Fibroblast of lung (primary cell): Measurements from ENCODE around the gene EXOC1L. TPM values are rescaled to one million over a fixed set of nuclear protein-coding genes. Genes with fewer than 3 reads are reported as not detected.

Source experiments
- DNase-seq, 2 donors: peaks; one replicate each; pipeline versions ENCODE4 v3.0.0 to v3.0.0-alpha.2; 2010; ENCODE audit warnings: low read depth in 2 of 2
- H2AFZ ChIP-seq: 2 replicates; pipeline ENCODE4 v1.5.1; 2012; ENCODE audit warnings: low read length, control low read depth, inconsistent platforms
- H3K27ac ChIP-seq: 2 replicates; pipeline ENCODE4 v1.5.1; 2011; ENCODE audit warnings: low read length, control low read depth; ENCODE audit not compliant: insufficient read depth
- H3K27me3 ChIP-seq: 2 replicates; pipeline ENCODE4 v1.5.1; 2011; ENCODE audit warnings: mild to moderate bottlenecking, low read length; ENCODE audit not compliant: control insufficient read depth, insufficient read depth
- H3K36me3 ChIP-seq: 2 replicates; pipeline ENCODE4 v1.5.1; 2011; ENCODE audit warnings: low read length; ENCODE audit not compliant: control insufficient read depth, insufficient read depth
- H3K4me1 ChIP-seq: 2 replicates; pipeline ENCODE4 v1.5.1; 2011; ENCODE audit warnings: low read length; ENCODE audit not compliant: control insufficient read depth, insufficient read depth; ENCODE audit errors: extremely low read depth
- H3K4me2 ChIP-seq: 2 replicates; pipeline ENCODE4 v1.5.1; 2011; ENCODE audit warnings: low read length, control low read depth; ENCODE audit not compliant: insufficient read depth; ENCODE audit errors: extremely low read depth
- H3K4me3 ChIP-seq, 4 experiments: fragments of 200-600 bp in 1 of 4; sonication (generic) in 1 of 4; replicated peaks in 1 of 4; 2 replicates each; pipeline ENCODE4 v1.5.1; 2011 to 2016; ENCODE audit warnings: low read length in 4 of 4, low read depth in 3 of 4, mild to moderate bottlenecking in 3 of 4, control low read depth in 2 of 4, inconsistent platforms in 1 of 4, mixed read lengths in 1 of 4; ENCODE audit not compliant: insufficient read depth in 1 of 4; ENCODE audit errors: control extremely low read depth in 1 of 4
- H3K79me2 ChIP-seq: 2 replicates; pipeline ENCODE4 v1.5.1; 2012; ENCODE audit warnings: mild to moderate bottlenecking, low read length, inconsistent platforms; ENCODE audit not compliant: control insufficient read depth, insufficient read depth
- H3K9ac ChIP-seq: 2 replicates; pipeline ENCODE4 v1.5.1; 2011; ENCODE audit warnings: mild to moderate bottlenecking, low read length, control low read depth; ENCODE audit not compliant: insufficient read depth
- H3K9me3 ChIP-seq: 2 replicates; pipeline ENCODE4 v1.5.1; 2012; ENCODE audit warnings: low read depth, low read length; ENCODE audit not compliant: control insufficient read depth, insufficient read depth
- H4K20me1 ChIP-seq: 2 replicates; pipeline ENCODE4 v1.5.1; 2011; ENCODE audit warnings: low read length; ENCODE audit not compliant: control insufficient read depth, insufficient read depth; ENCODE audit errors: extremely low read depth
- EZH2 ChIP-seq: IDR thresholded peaks from 2 replicates; pipeline ENCODE4 v1.5.1; 2012; ENCODE audit warnings: low read length, control low read depth, mild to moderate bottlenecking; ENCODE audit errors: missing control alignments
- polyA plus RNA-seq, 2 donors: library from polyadenylated mRNA; depleted of rRNA in 1 of 2; stranded (reverse) in 1 of 2; unstranded in 1 of 2; fragments of >200 nt; gene quantifications; 2 replicates each; pipeline ENCODE4 v1.2.1, GENCODE V29; 2011 to 2012; ENCODE audit warnings: missing spikeins in 1 of 2
- total RNA-seq: library from RNA; depleted of rRNA; stranded (reverse); fragments of >200 nt; gene quantifications from 2 replicates; pipeline ENCODE4 v1.2.1, GENCODE V29; 2014
- TF ChIP-seq, protein P1 (sequence below), 2 donors: IDR thresholded peaks in 1 of 2; conservative IDR thresholded peaks in 1 of 2; 1 replicate in 1 of 2; 2 replicates in 1 of 2; pipeline ENCODE4 v1.5.1; 2011 to 2012; ENCODE audit warnings: low read length in 2 of 2, control low read depth in 1 of 2, inconsistent platforms in 1 of 2, low read depth in 1 of 2, mild to moderate bottlenecking in 1 of 2

The EXOC1L gene
- total and polyA plus RNA-seq, 2 donors (not counting 1 experiment from before 2014, with no cell fraction given), result not detected

DNA sequence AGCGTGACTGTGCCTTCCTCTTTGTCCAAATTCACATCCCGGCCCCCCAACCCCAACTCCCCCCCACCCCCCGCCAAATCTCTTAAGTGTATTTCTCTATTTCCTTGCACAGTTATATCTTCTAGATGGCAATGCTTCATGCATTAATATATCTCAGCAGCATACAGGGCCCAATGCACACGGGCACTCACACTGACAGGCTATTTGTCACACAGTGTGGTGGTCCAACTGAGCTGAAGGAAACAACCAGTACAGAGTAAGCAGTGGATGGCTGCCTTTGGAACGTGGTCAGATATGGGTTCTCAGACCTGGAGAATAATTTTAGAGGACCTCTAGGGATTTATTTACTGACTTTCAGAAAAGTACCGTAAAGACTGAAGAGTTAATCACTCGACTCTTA is 34.5 kb downstream of the EXOC1L start:
- H3K4me3 ChIP-seq, result peak overlapping the region; percentile 93 to 98 (median 94)
- peaks cover 3% of the 10 kb centered on the region for H3K27me3 ChIP-seq
- H3K27ac ChIP-seq, result peak overlapping the region; percentile 95
- H3K9ac ChIP-seq, result peak overlapping the region; percentile 93
- H3K79me2 ChIP-seq, result peaks cover 32% of the 10 kb centered on the region
- DNase-seq, result no peak
- H3K4me1 ChIP-seq, result no peaks in the 10 kb centered on the region
- no peaks in the 10 kb centered on the region for H3K9me3 ChIP-seq
- H3K4me2 ChIP-seq, result peak overlapping the region; percentile 71
- no peaks in the 10 kb centered on the region for H3K36me3 ChIP-seq
- H4K20me1 ChIP-seq, result no peaks in the 10 kb centered on the region
- TF ChIP-seq, protein P1, sequence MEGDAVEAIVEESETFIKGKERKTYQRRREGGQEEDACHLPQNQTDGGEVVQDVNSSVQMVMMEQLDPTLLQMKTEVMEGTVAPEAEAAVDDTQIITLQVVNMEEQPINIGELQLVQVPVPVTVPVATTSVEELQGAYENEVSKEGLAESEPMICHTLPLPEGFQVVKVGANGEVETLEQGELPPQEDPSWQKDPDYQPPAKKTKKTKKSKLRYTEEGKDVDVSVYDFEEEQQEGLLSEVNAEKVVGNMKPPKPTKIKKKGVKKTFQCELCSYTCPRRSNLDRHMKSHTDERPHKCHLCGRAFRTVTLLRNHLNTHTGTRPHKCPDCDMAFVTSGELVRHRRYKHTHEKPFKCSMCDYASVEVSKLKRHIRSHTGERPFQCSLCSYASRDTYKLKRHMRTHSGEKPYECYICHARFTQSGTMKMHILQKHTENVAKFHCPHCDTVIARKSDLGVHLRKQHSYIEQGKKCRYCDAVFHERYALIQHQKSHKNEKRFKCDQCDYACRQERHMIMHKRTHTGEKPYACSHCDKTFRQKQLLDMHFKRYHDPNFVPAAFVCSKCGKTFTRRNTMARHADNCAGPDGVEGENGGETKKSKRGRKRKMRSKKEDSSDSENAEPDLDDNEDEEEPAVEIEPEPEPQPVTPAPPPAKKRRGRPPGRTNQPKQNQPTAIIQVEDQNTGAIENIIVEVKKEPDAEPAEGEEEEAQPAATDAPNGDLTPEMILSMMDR (conservative IDR thresholded peaks at IDR 0.05 in 1 of 2, IDR thresholded peaks at IDR 0.05 in 1 of 2; ENCODE audit: low read depth in 1 of 2, low read length in 2 of 2), result no peak
- no peak for TF ChIP-seq EZH2
- H2AFZ ChIP-seq, result peak overlapping the region; percentile 92

DNA sequence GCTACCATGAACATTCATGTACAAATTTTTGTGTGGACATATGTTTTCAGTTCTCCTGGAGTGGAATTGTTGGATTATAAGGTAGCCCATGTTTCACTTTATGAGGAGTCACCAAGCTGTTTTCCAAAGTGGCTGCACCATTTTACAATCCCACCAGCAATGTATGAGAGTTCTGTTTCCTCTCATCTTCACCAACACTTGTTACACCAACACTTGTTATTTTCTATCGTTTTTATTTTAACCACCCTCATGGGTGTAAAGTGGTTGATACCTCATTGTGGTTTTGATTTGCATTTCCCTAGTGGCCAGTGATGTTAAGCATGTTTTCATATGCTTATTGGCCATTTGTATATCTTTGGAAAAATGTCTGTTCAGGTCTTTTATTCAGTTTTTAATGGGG is 38.0 kb downstream of the EXOC1L start:
- peaks cover 34% of the 10 kb centered on the region for H3K79me2 ChIP-seq
- no peak for DNase-seq
- no peak overlapping the region for H3K9ac ChIP-seq
- H3K4me2 ChIP-seq, result no peak overlapping the region
- H3K9me3 ChIP-seq, result no peaks in the 10 kb centered on the region
- H4K20me1 ChIP-seq, result no peaks in the 10 kb centered on the region
- TF ChIP-seq, protein P1 (conservative IDR thresholded peaks at IDR 0.05 in 1 of 2, IDR thresholded peaks at IDR 0.05 in 1 of 2; ENCODE audit: low read depth in 1 of 2, low read length in 2 of 2), result no peak
- TF ChIP-seq EZH2, result no peak
- H3K4me3 ChIP-seq, result no peak overlapping the region
- H3K27me3 ChIP-seq, result no peaks in the 10 kb centered on the region
- no peak overlapping the region for H2AFZ ChIP-seq
- H3K36me3 ChIP-seq, result no peaks in the 10 kb centered on the region
- H3K4me1 ChIP-seq, result no peaks in the 10 kb centered on the region
- no peak overlapping the region for H3K27ac ChIP-seq

DNA sequence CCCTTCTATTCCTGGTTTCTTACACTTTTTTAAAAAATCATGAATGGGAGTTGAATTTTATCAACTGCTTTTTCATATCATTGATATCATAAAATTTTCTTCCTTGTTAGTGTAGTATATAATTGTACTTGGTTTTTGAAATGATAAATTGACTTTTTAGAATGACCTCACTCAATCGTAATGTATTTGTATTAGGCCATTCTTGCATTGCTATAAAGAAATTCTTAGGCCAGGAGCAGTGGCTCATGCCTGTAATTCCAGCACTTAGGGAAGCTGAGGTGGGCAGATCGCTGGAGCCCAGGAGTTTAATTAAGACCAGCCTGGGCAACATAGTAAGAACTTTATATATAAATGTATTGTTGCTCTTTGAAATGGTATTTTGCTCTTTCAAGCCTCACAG is 40.1 kb downstream of the EXOC1L start:
- Histone ChIP-seq H3K9ac (no peak overlapping the region), H4K20me1 (no peaks in the 10 kb centered on the region), H3K27me3 (no peaks in the 10 kb centered on the region), H3K9me3 (no peaks in the 10 kb centered on the region), H3K79me2 (peaks cover 24% of the 10 kb centered on the region), H3K4me2 (no peak overlapping the region), H3K4me1 (no peaks in the 10 kb centered on the region), H3K36me3 (peaks cover 3% of the 10 kb centered on the region), H3K4me3 (no peak overlapping the region), H3K27ac (no peak overlapping the region), H2AFZ (no peak overlapping the region)
- peak; percentile 2 to 36 for DNase-seq
- TF ChIP-seq EZH2, result no peak
- TF ChIP-seq, protein P1 (conservative IDR thresholded peaks at IDR 0.05 in 1 of 2, IDR thresholded peaks at IDR 0.05 in 1 of 2; ENCODE audit: low read depth in 1 of 2, low read length in 2 of 2), result no peak
